Stimulated activated CD8-positive, alpha-beta memory T cell treated with anti-CD3 and anti-CD28 coated beads, Interleukin-7, amount 100 ng/mL, for 1 hour (primary cell): ENCODE results near the gene SPRN.
"Not testable (repeated sequence)": the region's sequence is repeated elsewhere in the genome, so short reads cannot be mapped to it uniquely, and the experiment has no call there.

Experiments used
- DNase-seq, 2 donors: peaks; one replicate each; pipeline ENCODE4 v3.0.0-alpha.2; 2020; ENCODE audit warnings: low read depth in 2 of 2

SPRN gene, protein sequence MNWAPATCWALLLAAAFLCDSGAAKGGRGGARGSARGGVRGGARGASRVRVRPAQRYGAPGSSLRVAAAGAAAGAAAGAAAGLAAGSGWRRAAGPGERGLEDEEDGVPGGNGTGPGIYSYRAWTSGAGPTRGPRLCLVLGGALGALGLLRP

GRCh38 chr10:133424601-133425000, at the start of gene SPRN:
SPRN (minus strand) TSS chr10:133424625; CDS start chr10:133423681, 944 bp downstream.
- DNase-seq, result not testable (repeated sequence)

GRCh38 chr10:133474027-133474426, 49.6 kb upstream of the SPRN start:
- DNase-seq, result no peak

DNA sequence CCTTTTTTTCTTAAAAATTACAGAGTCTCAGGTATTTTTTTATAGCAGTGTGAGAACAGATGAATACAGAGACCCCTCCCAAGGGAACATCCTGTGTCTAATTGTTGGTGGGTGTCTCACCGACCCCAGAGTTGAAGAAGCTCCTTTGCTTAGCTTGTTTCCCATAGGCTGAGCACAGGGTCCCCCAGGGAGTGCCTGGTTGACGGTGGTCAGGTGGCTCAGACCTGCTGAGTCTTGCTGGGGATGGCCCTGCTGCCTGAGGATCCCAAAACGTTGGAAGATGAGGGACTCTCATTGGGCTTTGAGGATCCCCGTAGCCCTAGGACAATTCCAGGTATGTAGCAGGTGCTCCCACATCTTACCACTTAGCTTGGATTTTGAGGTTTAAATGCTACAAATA, 48.8 kb upstream of the SPRN start:
- DNase-seq, result no peak

DNA sequence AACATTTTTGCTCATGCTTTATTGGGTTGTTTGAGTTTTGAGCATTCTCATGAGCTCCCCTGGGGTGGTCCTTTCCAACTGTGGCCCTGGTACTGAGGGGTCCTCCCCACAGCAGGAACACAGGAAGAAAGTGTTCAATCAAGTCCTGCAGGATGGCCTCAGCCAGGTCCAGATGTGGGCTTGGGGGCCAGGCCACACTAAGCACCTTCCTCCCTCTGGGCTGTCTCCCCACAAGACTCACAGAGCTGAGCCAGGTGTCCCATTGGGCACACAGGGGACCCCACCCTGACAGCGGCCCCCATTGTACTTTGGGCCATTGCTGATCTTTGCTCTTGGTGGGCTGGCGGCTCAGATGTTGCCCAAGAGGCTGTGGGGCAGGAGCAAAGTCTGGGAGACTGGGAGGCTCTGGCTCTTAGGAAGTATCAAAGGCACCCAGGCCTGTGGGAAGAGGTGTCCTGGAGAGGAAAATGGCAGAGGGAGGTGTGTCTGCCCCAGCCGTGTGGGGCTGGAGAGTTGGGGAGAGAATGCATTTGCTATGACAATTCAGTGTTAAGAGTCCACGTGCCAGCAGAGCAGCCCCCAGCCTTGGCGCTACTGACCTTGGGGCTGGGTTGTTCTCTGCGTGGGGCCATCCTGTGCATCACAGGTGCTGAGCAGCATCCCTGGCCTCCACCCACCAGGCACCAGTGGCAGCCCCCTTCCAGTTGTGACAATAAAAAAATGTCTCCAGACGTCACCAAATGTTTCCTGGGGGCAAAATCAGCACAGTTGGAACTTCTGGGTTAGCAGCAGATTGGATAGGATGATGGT, 47.1 kb upstream of the SPRN start:
- DNase-seq, result no peak

DNA sequence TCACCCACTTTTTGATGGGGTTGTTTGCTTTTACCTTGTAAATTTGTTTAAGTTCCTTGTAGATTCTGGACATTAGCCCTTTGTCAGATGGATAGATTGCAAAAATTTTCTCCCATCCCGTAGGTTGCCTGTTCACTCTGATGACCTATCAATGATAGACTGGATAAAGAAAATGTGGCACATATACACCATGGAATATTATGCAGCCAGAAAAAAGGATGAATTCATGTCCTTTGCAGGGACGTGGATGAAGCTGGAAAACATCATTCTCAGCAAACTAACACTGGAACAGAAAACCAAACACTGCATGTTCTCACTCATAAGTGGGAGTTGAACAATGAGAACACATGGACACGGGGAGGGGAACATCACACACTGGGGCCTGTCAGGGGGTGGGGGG, 44.8 kb upstream of the SPRN start:
- DNase-seq, result not testable (repeated sequence)

DNA sequence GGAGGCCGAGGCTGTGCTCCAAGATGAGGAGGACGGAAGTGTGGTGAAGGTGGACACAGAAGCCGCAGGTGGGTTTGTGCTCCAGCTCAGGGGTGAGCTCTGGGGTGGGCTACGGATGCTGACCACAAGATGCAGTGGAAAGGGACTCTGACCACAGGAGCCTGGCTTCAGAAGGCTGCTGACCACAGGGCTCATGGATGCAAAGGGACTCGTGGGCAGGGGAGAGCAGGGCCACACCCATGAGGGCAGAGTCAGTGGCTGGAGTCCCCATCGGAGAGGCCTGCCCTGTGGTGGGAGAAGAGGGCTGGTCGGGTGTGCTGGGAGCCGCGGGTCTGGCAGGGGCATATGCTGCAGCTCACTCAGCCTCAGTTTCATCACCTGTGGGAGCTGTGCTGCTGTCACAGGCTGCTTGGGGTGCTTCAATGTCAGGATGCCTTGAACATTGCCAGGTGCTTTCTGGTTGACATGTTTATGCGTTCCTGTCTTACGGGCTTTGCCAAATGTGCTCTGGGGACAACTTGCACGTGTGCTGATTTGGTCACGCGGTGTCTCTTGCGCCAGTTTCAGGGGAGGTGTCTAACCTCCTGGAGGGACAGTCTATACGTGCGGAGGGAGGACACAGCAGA, 43.0 kb upstream of the SPRN start:
- DNase-seq, result no peak

DNA sequence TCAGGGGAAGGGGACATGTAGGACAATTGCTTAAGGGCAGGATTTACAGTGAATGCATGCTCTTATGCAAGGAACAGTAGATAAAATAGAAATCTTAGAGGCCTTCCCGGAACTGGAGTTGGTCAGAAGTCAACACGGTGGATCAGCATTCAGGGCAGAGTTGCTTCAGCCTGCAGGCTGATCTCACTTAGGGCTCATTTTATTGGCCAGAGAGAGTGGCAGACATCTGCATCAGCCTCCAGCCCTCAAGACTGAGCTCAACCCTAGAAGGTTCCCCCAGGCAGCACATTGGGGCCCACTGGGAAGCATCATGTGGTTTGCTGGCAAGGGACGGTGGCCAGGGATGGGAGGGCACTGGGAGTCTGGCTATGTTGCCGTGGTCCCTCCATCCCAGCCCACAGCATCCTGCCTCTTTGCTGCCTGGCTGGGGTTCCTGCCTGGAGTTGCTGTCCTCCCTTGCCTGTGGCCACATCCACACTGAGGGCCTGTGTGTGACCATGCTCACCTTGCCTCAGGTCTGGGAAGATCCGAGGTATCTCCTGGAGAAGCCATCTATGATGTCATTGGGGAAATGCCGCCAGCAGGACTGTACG, 42.4 kb upstream of the SPRN start:
- no peak for DNase-seq

- no peak for DNase-seq
Observed at GRCh38 chr10:133465950-133466474, 41.6 kb upstream of the SPRN start.

- DNase-seq, result no peak
Observed at GRCh38 chr10:133465191-133465949, 40.9 kb upstream of the SPRN start.

GRCh38 chr10:133464582-133465031, 40.2 kb upstream of the SPRN start:
- no peak for DNase-seq

DNA sequence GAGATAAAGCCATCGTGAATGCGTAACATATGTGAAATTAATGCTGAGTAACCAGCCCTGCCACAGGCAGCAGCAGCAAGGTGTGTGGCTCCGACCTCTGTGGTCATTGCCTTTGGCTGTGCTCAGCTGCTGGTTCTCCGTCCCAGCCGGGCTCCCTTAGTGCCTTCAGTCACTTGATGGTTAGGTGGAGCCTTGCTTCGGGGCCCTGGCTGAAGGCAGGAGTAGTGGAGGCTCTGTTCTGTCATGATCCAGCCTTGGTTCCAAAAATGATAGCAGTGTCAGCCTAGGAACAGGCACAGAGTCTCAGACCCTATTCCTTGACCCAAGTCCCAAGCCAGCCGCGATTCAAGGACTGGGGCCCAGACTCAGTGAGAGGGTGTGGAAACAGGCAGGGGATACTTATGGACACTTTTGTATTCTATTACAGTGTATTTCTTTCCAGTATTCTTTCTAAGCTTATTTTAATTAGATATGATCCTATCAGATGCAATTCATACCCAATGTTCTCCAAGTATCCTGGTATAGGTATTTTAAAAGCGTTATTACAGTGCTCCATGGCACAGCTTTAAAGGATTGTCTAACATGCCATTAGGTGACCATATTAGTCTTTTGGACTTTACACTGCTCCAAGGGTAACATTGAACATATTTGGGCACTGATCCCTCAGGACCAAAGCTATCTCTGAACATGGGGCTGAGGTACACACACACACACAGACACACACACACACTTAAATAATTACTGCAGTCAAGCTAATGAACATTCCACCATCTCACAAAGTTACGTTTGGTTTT, 38.3 kb upstream of the SPRN start:
- DNase-seq, result no peak

DNA sequence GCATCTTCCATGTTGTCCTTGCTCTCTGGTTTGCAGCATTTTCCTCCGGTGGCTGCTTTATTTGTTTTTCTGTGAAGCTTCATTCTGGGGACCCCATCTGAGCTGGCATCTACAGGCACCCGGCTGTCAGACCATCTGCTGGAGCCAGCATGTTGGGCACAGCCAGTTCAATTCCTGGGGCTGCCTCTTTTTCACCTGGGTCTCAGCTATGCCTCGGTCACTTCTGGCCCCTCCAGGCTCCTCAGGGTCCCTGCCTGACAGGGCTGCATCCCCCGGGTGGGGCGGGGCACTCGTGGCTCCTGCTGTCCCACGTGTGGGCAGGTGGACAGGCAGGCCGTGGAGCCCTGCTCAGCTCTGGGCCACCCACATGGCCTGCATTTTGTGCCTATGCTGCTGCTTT, 37.4 kb upstream of the SPRN start:
- DNase-seq, result no peak

GRCh38 chr10:133461027-133461426, 36.6 kb upstream of the SPRN start:
- DNase-seq, result no peak

GRCh38 chr10:133460208-133460769, 35.9 kb upstream of the SPRN start:
- no peak for DNase-seq

DNA sequence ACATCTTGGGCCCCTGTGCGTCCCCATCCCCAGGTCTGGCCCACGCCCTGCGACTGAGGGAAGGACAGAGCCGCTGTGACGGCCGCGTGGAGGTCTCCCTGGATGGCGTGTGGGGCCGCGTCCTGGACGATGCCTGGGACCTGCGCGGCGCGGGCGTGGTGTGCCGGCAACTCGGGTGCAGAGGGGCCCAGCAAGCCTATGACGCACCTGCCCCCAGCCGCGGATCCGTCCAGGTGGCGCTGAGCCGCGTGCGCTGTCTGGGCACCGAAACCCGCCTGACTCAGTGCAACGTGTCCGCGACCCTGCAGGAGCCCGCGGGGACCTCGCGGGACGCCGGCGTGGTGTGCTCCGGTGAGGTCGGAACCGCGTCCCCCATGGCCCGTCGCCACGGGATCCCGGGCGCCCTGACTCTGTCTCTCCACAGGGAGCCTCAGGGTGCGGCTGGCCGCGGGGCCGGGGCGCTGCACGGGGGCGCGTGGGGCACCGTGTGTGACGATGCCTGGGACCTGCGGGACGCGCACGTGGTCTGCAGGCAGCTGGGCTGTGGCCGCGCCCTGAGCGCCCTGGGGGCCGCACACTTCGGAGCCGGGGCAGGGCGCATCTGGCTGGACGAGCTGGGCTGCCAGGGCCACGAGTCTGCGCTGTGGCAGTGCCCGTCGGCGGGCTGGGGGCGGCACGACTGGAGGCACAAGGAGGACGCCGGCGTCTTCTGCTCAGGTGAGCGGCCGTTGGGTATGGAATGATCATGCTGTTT, 35.2 kb upstream of the SPRN start:
- DNase-seq, result no peak

DNA sequence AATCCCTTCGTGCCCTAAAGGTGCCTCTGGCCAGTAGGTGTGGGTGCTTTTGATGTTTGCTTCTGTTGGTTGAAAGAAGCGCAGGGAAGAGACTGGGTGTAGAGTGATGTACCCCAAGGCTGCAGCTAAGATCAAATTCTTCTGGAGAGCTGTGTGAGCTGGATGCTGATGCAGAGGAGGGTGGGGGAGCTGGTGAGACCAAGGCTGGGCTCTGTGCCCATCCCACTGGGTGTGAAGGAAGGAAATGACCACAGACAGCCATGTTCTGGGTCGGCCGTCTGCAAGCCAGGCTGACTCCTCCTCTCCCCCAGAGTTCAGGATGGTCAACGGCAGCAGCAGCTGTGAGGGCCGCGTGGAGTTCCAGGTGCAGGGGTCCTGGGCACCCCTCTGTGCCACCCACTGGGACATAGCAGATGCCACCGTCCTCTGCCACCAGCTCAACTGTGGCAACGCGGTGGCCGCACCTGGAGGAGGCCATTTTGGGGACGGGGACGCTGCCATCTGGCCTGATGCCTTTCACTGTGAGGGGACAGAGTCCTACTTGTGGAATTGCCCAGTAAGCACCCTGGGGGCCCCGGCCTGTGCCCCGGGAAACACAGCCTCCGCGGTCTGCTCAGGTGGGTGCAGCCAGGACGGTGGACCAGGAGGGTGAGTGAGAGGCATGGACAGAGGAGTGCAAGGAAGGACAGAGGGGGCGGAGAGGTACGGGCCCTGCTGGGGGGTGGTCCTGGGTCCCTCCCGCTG, 34.5 kb upstream of the SPRN start:
- no peak for DNase-seq

- DNase-seq, result no peak
Observed at GRCh38 chr10:133458021-133458709, 33.7 kb upstream of the SPRN start.

- DNase-seq, result no peak
Observed at GRCh38 chr10:133457100-133457841, 32.8 kb upstream of the SPRN start.
